GM06990 (cell line): ENCODE results near the gene PLK2.

Experiments
- DNase-seq: peaks from one replicate; pipeline ENCODE4 v3.0.0-alpha.2; 2011; ENCODE audit not compliant: insufficient read length; ENCODE audit errors: extremely low read depth
- H3K27me3 ChIP-seq: replicated peaks from 2 replicates; pipeline ENCODE4 v1.6.0; 2011; ENCODE audit warnings: low read length; ENCODE audit not compliant: control insufficient read depth, insufficient read depth
- H3K36me3 ChIP-seq: 2 replicates; pipeline ENCODE4 v1.5.1; 2011; ENCODE audit warnings: low read length; ENCODE audit not compliant: control insufficient read depth, insufficient read depth
- H3K4me3 ChIP-seq: replicated peaks from 2 replicates; pipeline ENCODE4 v1.5.1; 2011; ENCODE audit warnings: low read depth, mild to moderate bottlenecking, control low read depth, low read length
- CTCF ChIP-seq: IDR thresholded peaks from 2 replicates; pipeline ENCODE4 v1.5.1; 2011; ENCODE audit warnings: low read length, control low read depth, mild to moderate bottlenecking, inconsistent platforms; ENCODE audit not compliant: insufficient read depth, poor library complexity, severe bottlenecking

Gene PLK2

DNA sequence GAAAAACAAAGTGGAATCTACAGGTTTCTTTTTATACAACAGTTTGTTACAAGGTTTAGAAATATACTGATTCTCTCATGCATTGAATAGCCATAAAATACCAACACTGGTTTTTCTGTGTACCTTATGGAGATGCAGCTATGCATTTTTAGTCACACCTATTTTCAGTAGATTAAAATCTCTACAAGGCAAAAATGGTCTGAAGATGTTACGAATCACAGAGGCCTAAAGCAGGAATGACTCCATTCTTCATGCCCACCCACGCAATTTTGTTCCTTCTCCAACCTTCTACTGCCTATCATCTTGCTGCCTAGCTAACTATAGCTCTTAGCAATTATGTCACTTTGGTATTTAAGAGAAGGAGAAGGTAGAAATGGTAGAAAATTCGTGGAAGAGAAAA lies 9.9 kb downstream of the PLK2 start:
- Histone ChIP-seq H3K27me3 (no peaks in the 10 kb centered on the region), H3K36me3 (no peaks in the 10 kb centered on the region), H3K4me3 (no peak overlapping the region)
- TF ChIP-seq CTCF: no peak
- DNase-seq: no peak

- no peak for TF ChIP-seq CTCF
- DNase-seq: no peak
- H3K36me3 ChIP-seq: no peaks in the 10 kb centered on the region
- no peak overlapping the region for H3K4me3 ChIP-seq
- H3K27me3 ChIP-seq: no peaks in the 10 kb centered on the region
Observed at GRCh38 chr5:58447226-58447625, 12.7 kb downstream of the PLK2 start.

GRCh38 chr5:58446024-58446423 lies 13.9 kb downstream of the PLK2 start:
- no peak for DNase-seq
- TF ChIP-seq CTCF: no peak
- no peaks in the 10 kb centered on the region for H3K36me3 ChIP-seq
- no peaks in the 10 kb centered on the region for H3K27me3 ChIP-seq
- no peak overlapping the region for H3K4me3 ChIP-seq

- no peak for TF ChIP-seq CTCF
- Histone ChIP-seq H3K4me3 (no peak overlapping the region), H3K27me3 (no peaks in the 10 kb centered on the region), H3K36me3 (no peaks in the 10 kb centered on the region)
- no peak for DNase-seq
Observed at GRCh38 chr5:58444805-58445204, 15.1 kb downstream of the PLK2 start.

- H3K36me3 ChIP-seq: no peaks in the 10 kb centered on the region
- TF ChIP-seq CTCF: no peak
- H3K4me3 ChIP-seq: no peak overlapping the region
- DNase-seq: no peak
- no peaks in the 10 kb centered on the region for H3K27me3 ChIP-seq
Observed at GRCh38 chr5:58440901-58441460, 18.9 kb downstream of the PLK2 start.

- no peaks in the 10 kb centered on the region for H3K36me3 ChIP-seq
- no peak for DNase-seq
- no peak for TF ChIP-seq CTCF
- H3K27me3 ChIP-seq: no peaks in the 10 kb centered on the region
- H3K4me3 ChIP-seq: no peak overlapping the region
Observed at GRCh38 chr5:58439094-58439644, 20.7 kb downstream of the PLK2 start.
